Fibroblast of lung (primary cell): ENCODE results near the gene INHA.

Source experiments
- EZH2 ChIP-seq: IDR thresholded peaks from 2 replicates; pipeline ENCODE4 v1.5.1; 2012; ENCODE audit warnings: low read length, control low read depth, mild to moderate bottlenecking; ENCODE audit errors: missing control alignments
- TF ChIP-seq, protein P1 (sequence below), 2 donors: IDR thresholded peaks in 1 of 2; conservative IDR thresholded peaks in 1 of 2; 1 replicate in 1 of 2; 2 replicates in 1 of 2; pipeline ENCODE4 v1.5.1; 2011 to 2012; ENCODE audit warnings: low read length in 2 of 2, control low read depth in 1 of 2, inconsistent platforms in 1 of 2, low read depth in 1 of 2, mild to moderate bottlenecking in 1 of 2

- TF ChIP-seq, protein P1, sequence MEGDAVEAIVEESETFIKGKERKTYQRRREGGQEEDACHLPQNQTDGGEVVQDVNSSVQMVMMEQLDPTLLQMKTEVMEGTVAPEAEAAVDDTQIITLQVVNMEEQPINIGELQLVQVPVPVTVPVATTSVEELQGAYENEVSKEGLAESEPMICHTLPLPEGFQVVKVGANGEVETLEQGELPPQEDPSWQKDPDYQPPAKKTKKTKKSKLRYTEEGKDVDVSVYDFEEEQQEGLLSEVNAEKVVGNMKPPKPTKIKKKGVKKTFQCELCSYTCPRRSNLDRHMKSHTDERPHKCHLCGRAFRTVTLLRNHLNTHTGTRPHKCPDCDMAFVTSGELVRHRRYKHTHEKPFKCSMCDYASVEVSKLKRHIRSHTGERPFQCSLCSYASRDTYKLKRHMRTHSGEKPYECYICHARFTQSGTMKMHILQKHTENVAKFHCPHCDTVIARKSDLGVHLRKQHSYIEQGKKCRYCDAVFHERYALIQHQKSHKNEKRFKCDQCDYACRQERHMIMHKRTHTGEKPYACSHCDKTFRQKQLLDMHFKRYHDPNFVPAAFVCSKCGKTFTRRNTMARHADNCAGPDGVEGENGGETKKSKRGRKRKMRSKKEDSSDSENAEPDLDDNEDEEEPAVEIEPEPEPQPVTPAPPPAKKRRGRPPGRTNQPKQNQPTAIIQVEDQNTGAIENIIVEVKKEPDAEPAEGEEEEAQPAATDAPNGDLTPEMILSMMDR (conservative IDR thresholded peaks at IDR 0.05 in 1 of 2, IDR thresholded peaks at IDR 0.05 in 1 of 2; ENCODE audit: low read depth in 1 of 2, low read length in 2 of 2), result no peak
- no peak for TF ChIP-seq EZH2
These were observed 39.8 kb upstream of the INHA start for GRCh38 chr2:219532378-219532649.
